HEK293 (cell line): Measurements from ENCODE around the gene ZDHHC3.
A peak's percentile ranks its signal among the peaks of the same experiment; 100 is the strongest.

Experiments
- CTCF ChIA-PET: fragments of 350-600 bp; formaldehyde crosslinking; extraction: SDS; loops from one replicate; lab custom pipeline; 2021; ENCODE audit warnings: antibody characterized with exemption; lab: Yijun Ruan, JAX
- POLR2A ChIA-PET: fragments of 300-600 bp; formaldehyde crosslinking; extraction: SDS; loops from one replicate; lab custom pipeline; 2020; ENCODE audit warnings: antibody characterized with exemption, inconsistent platforms; lab: Yijun Ruan, JAX
- H3K27ac ChIP-seq: fragments of 200-500 bp; sonication (Bioruptor generic); 2 replicates; pipeline ENCODE4 v1.5.1; 2014; ENCODE audit warnings: low read depth, low read length, control low read depth, inconsistent platforms; ENCODE audit errors: extremely low read depth
- H3K36me3 ChIP-seq, 2 experiments: fragments of 200-500 bp in 1 of 2; sonication (Bioruptor generic) in 1 of 2; 1 replicate in 1 of 2; 2 replicates in 1 of 2; pipeline ENCODE4 v1.5.1; 2014 to 2017; ENCODE audit warnings: inconsistent platforms in 2 of 2, low read length in 2 of 2; ENCODE audit not compliant: control insufficient read depth in 2 of 2, insufficient read depth in 1 of 2
- H3K4me1 ChIP-seq: fragments of 200-500 bp; sonication (Bioruptor generic); 2 replicates; pipeline ENCODE4 v1.5.1; 2014; ENCODE audit warnings: mild to moderate bottlenecking, low read length, inconsistent platforms; ENCODE audit not compliant: control insufficient read depth, insufficient read depth
- H3K4me3 ChIP-seq: 2 replicates; pipeline ENCODE4 v1.5.1; 2011; ENCODE audit warnings: low read depth, mild to moderate bottlenecking, control low read depth, low read length, moderate library complexity
- H3K9me3 ChIP-seq: fragments of 200-500 bp; sonication (Bioruptor generic); 2 replicates; pipeline ENCODE4 v1.5.1; 2014; ENCODE audit warnings: low read depth, low read length, inconsistent platforms; ENCODE audit not compliant: control insufficient read depth, insufficient read depth
- GLIS1 ChIP-seq: fragments of 450-650 bp; formaldehyde crosslinking; IDR thresholded peaks from 2 replicates; pipeline ENCODE4 v1.5.1; 2016; ENCODE audit warnings: missing biosample characterization, missing genetic modification characterization
- HOXC10 ChIP-seq: sonication (generic); formaldehyde crosslinking; IDR thresholded peaks from 2 replicates; pipeline ENCODE4 v1.8.1; 2023; ENCODE audit warnings: mild to moderate bottlenecking, missing genetic modification reagents
- IKZF3 ChIP-seq: fragments of 450-650 bp; IDR thresholded peaks from 2 replicates; pipeline ENCODE4 v1.5.0; 2018; ENCODE audit warnings: missing biosample characterization, mild to moderate bottlenecking, missing genetic modification characterization, moderate library complexity
- MYNN ChIP-seq: fragments of 450-650 bp; formaldehyde crosslinking; IDR thresholded peaks from 2 replicates; pipeline ENCODE4 v1.5.1; 2016; ENCODE audit warnings: missing biosample characterization, missing genetic modification characterization, borderline replicate concordance
- PBX3 ChIP-seq: sonication (generic); formaldehyde crosslinking; IDR thresholded peaks from 2 replicates; pipeline ENCODE4 v1.8.1; 2022; ENCODE audit warnings: mild to moderate bottlenecking, moderate library complexity, missing genetic modification reagents
- ZEB2 ChIP-seq: fragments of 450-650 bp; formaldehyde crosslinking; IDR thresholded peaks from 2 replicates; pipeline ENCODE4 v1.5.1; 2016; ENCODE audit warnings: missing biosample characterization, missing genetic modification characterization
- ZIC2 ChIP-seq: fragments of 450-650 bp; formaldehyde crosslinking; IDR thresholded peaks from 2 replicates; pipeline ENCODE4 v1.5.1; 2016; ENCODE audit warnings: missing biosample characterization, missing genetic modification characterization
- ZNF112 ChIP-seq: fragments of 450-650 bp; formaldehyde crosslinking; IDR thresholded peaks from 2 replicates; pipeline ENCODE4 v1.5.0; 2017; ENCODE audit warnings: missing biosample characterization, missing genetic modification characterization
- ZNF114 ChIP-seq: fragments of 450-650 bp; formaldehyde crosslinking; IDR thresholded peaks from 2 replicates; pipeline ENCODE4 v1.5.0; 2017; ENCODE audit warnings: missing biosample characterization, missing genetic modification characterization
- ZNF133 ChIP-seq: fragments of 450-650 bp; formaldehyde crosslinking; IDR thresholded peaks from 2 replicates; pipeline ENCODE4 v1.5.1; 2016; ENCODE audit warnings: missing biosample characterization, missing genetic modification characterization
- ZNF157 ChIP-seq: fragments of 450-650 bp; formaldehyde crosslinking; IDR thresholded peaks from 2 replicates; pipeline ENCODE4 v1.5.1; 2016; ENCODE audit warnings: missing biosample characterization, missing genetic modification characterization
- ZNF184 ChIP-seq: fragments of 450-650 bp; IDR thresholded peaks from 2 replicates; pipeline ENCODE4 v1.5.1; 2018; ENCODE audit warnings: missing biosample characterization, mild to moderate bottlenecking, missing genetic modification characterization
- ZNF202 ChIP-seq: fragments of 450-650 bp; formaldehyde crosslinking; IDR thresholded peaks from 2 replicates; pipeline ENCODE4 v1.5.1; 2016; ENCODE audit warnings: missing biosample characterization, missing genetic modification characterization, borderline replicate concordance
- ZNF24 ChIP-seq: fragments of 450-650 bp; formaldehyde crosslinking; IDR thresholded peaks from 2 replicates; pipeline ENCODE4 v1.5.1; 2016; ENCODE audit warnings: missing biosample characterization, missing genetic modification characterization
- ZNF26 ChIP-seq: fragments of 450-650 bp; formaldehyde crosslinking; IDR thresholded peaks from 2 replicates; pipeline ENCODE4 v1.5.1; 2016; ENCODE audit warnings: missing biosample characterization, missing genetic modification characterization
- ZNF274 ChIP-seq, 2 experiments: fragments of 200-500 bp in 1 of 2; fragments of 450-650 bp in 1 of 2; sonication (Bioruptor generic) in 1 of 2; formaldehyde crosslinking in 1 of 2; IDR thresholded peaks; 2 replicates each; pipeline versions ENCODE4 v1.5.1 to v1.6.1; 2014 to 2016; ENCODE audit warnings: borderline replicate concordance in 1 of 2, inconsistent platforms in 1 of 2, low read length in 1 of 2, missing biosample characterization in 1 of 2, missing genetic modification characterization in 1 of 2
- ZNF335 ChIP-seq: fragments of 450-650 bp; formaldehyde crosslinking; conservative IDR thresholded peaks from 2 replicates; pipeline ENCODE4 v1.5.1; 2016; ENCODE audit warnings: missing biosample characterization, missing genetic modification characterization
- ZNF398 ChIP-seq: fragments of 450-650 bp; formaldehyde crosslinking; IDR thresholded peaks from 2 replicates; pipeline ENCODE4 v1.5.1; 2017; ENCODE audit warnings: missing biosample characterization, missing genetic modification characterization
- ZNF423 ChIP-seq: fragments of 450-650 bp; formaldehyde crosslinking; IDR thresholded peaks from 2 replicates; pipeline ENCODE4 v1.5.1; 2016; ENCODE audit warnings: missing biosample characterization, missing genetic modification characterization
- ZNF433 ChIP-seq: fragments of 450-650 bp; formaldehyde crosslinking; IDR thresholded peaks from 2 replicates; pipeline ENCODE4 v1.5.1; 2016; ENCODE audit warnings: missing biosample characterization, missing genetic modification characterization, low read depth
- ZNF473 ChIP-seq: fragments of 450-650 bp; formaldehyde crosslinking; IDR thresholded peaks from 2 replicates; pipeline ENCODE4 v1.5.1; 2017; ENCODE audit warnings: missing biosample characterization, missing genetic modification characterization
- ZNF501 ChIP-seq: fragments of 450-650 bp; formaldehyde crosslinking; IDR thresholded peaks from 2 replicates; pipeline ENCODE4 v1.5.1; 2016; ENCODE audit warnings: missing biosample characterization, missing genetic modification characterization
- ZNF510 ChIP-seq: fragments of 450-650 bp; formaldehyde crosslinking; IDR thresholded peaks from 2 replicates; pipeline ENCODE4 v1.5.1; 2018; ENCODE audit warnings: mild to moderate bottlenecking, missing genetic modification characterization, missing biosample characterization; ENCODE audit not compliant: insufficient replicate concordance
- ZNF580 ChIP-seq: fragments of 450-650 bp; formaldehyde crosslinking; IDR thresholded peaks from 2 replicates; pipeline ENCODE4 v1.5.1; 2016; ENCODE audit warnings: missing biosample characterization, missing genetic modification characterization
- ZNF585B ChIP-seq: fragments of 450-650 bp; formaldehyde crosslinking; IDR thresholded peaks from 2 replicates; pipeline ENCODE4 v1.5.1; 2016; ENCODE audit warnings: missing biosample characterization, missing genetic modification characterization
- ZNF626 ChIP-seq: fragments of 450-650 bp; sonication (Bioruptor Pico); formaldehyde crosslinking; IDR thresholded peaks from 2 replicates; pipeline ENCODE4 v1.5.1; 2018; ENCODE audit warnings: missing biosample characterization, missing genetic modification characterization, inconsistent platforms
- ZNF704 ChIP-seq: fragments of 450-650 bp; formaldehyde crosslinking; IDR thresholded peaks from 2 replicates; pipeline ENCODE4 v1.5.1; 2016; ENCODE audit warnings: missing biosample characterization, missing genetic modification characterization
- ZSCAN18 ChIP-seq: fragments of 450-650 bp; formaldehyde crosslinking; IDR thresholded peaks from 2 replicates; pipeline ENCODE4 v1.5.1; 2016; ENCODE audit warnings: missing biosample characterization, missing genetic modification characterization
- ZSCAN23 ChIP-seq: fragments of 450-650 bp; formaldehyde crosslinking; IDR thresholded peaks from 2 replicates; pipeline ENCODE4 v1.5.1; 2016; ENCODE audit warnings: missing biosample characterization, missing genetic modification characterization

The ZDHHC3 gene

GRCh38 chr3:44883213-44883955 is 92.6 kb downstream of the ZDHHC3 start:
- ChIA-PET CTCF (interaction anchor here (0.7 kb wide), 1 partner anchor 122 kb away, joined by 3 read pairs; the partner anchor contains the start of gene KIAA1143), POLR2A (no interaction called here)
- H3K4me1 ChIP-seq, result no peaks in the 10 kb centered on the region
- TF ChIP-seq ZNF112 (no peak), ZNF398 (tag by site-specific recombination) (no peak), ZNF473 (tag by site-specific recombination) (no peak), ZNF26 (tag by site-specific recombination) (no peak), ZNF510 (tag by site-specific recombination) (no peak), ZNF501 (tag by site-specific recombination) (no peak), ZNF585B (no peak), ZEB2 (no peak), ZNF704 (tag by site-specific recombination) (no peak), ZNF114 (no peak), ZSCAN23 (tag by site-specific recombination) (no peak), IKZF3 (tag by site-specific recombination) (no peak), GLIS1 (no peak), ZNF274 (IDR thresholded peaks at IDR 0.05; ENCODE audit: low read length) (no peak), ZNF274 (tag by site-specific recombination; IDR thresholded peaks at IDR 0.05; ENCODE audit: borderline replicate concordance) (no peak), ZNF580 (tag by site-specific recombination) (no peak)
- no peak overlapping the region for H3K27ac ChIP-seq
- H3K9me3 ChIP-seq, result no peaks in the 10 kb centered on the region
- no peak overlapping the region for H3K4me3 ChIP-seq
- no peaks in the 10 kb centered on the region for H3K36me3 ChIP-seq

GRCh38 chr3:44880284-44880683 is 95.7 kb downstream of the ZDHHC3 start:
- H3K9me3 ChIP-seq, result no peaks in the 10 kb centered on the region
- no peak overlapping the region for H3K27ac ChIP-seq
- ChIA-PET CTCF (no interaction called here), POLR2A (no interaction called here)
- H3K4me3 ChIP-seq, result no peak overlapping the region
- H3K4me1 ChIP-seq, result no peaks in the 10 kb centered on the region
- no peaks in the 10 kb centered on the region for H3K36me3 ChIP-seq
- TF ChIP-seq ZIC2 (tag by site-specific recombination) (peak; percentile 84), ZNF585B (no peak), PBX3 (CRISPR knock-in tag) (no peak), ZNF202 (tag by site-specific recombination) (no peak), GLIS1 (peak; percentile 83), ZNF423 (tag by site-specific recombination) (no peak), ZNF133 (tag by site-specific recombination) (no peak), ZNF626 (tag by site-specific recombination) (no peak), ZSCAN18 (no peak), ZNF335 (tag by site-specific recombination) (peak; percentile 57), MYNN (no peak), HOXC10 (CRISPR knock-in tag) (no peak), ZNF157 (tag by site-specific recombination) (no peak), ZNF433 (tag by site-specific recombination) (no peak), ZNF24 (tag by site-specific recombination) (no peak), ZNF184 (no peak)
